C4-2B (cell line): Measurements from ENCODE around the gene PCNX1.

Source experiments
- CTCF ChIP-seq: fragments of 450-650 bp; conservative IDR thresholded peaks from 2 replicates; pipeline ENCODE4 v1.5.1; 2017; ENCODE audit warnings: mild to moderate bottlenecking
- ZFX ChIP-seq: fragments of 450-650 bp; IDR thresholded peaks from 2 replicates; pipeline ENCODE4 v1.6.1; 2017

- TF ChIP-seq CTCF: no peak
- TF ChIP-seq ZFX: no peak
Measured at GRCh38 chr14:70888681-70889175, 18.5 kb upstream of the PCNX1 start.
